Measurements from ENCODE around the gene LRCH4.

LRCH4 gene

GRCh38 chr7:100580466-100581283, 5.3 kb downstream of the LRCH4 start:
- DNase-seq (ENCODE audit: low read depth), result no peak
- TF ChIP-seq, protein P1, sequence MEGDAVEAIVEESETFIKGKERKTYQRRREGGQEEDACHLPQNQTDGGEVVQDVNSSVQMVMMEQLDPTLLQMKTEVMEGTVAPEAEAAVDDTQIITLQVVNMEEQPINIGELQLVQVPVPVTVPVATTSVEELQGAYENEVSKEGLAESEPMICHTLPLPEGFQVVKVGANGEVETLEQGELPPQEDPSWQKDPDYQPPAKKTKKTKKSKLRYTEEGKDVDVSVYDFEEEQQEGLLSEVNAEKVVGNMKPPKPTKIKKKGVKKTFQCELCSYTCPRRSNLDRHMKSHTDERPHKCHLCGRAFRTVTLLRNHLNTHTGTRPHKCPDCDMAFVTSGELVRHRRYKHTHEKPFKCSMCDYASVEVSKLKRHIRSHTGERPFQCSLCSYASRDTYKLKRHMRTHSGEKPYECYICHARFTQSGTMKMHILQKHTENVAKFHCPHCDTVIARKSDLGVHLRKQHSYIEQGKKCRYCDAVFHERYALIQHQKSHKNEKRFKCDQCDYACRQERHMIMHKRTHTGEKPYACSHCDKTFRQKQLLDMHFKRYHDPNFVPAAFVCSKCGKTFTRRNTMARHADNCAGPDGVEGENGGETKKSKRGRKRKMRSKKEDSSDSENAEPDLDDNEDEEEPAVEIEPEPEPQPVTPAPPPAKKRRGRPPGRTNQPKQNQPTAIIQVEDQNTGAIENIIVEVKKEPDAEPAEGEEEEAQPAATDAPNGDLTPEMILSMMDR (IDR thresholded peaks at IDR 0.05; ENCODE audit: low read depth, low read length), result no peak
- TF ChIP-seq MYC (IDR thresholded peaks at IDR 0.05; ENCODE audit: low read depth, low read length) (no peak), POLR2A (IDR thresholded peaks at IDR 0.05; ENCODE audit: extremely low read depth, insufficient read length) (no peak)
- TF ChIP-seq, protein P2, sequence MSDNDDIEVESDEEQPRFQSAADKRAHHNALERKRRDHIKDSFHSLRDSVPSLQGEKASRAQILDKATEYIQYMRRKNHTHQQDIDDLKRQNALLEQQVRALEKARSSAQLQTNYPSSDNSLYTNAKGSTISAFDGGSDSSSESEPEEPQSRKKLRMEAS (IDR thresholded peaks at IDR 0.05; ENCODE audit: low read depth, low read length), result no peak
- H3K4me3 ChIP-seq (ENCODE audit: low read depth, low read length), result no peak overlapping the region

- H3K4me3 ChIP-seq (ENCODE audit: low read depth, low read length), result no peak overlapping the region
- TF ChIP-seq, protein P1 (IDR thresholded peaks at IDR 0.05; ENCODE audit: low read depth, low read length), result no peak
- TF ChIP-seq MYC (IDR thresholded peaks at IDR 0.05; ENCODE audit: low read depth, low read length) (no peak), POLR2A (IDR thresholded peaks at IDR 0.05; ENCODE audit: extremely low read depth, insufficient read length) (no peak)
- TF ChIP-seq, protein P2 (IDR thresholded peaks at IDR 0.05; ENCODE audit: low read depth, low read length), result no peak
- no peak for DNase-seq (ENCODE audit: low read depth)
These were observed 7.4 kb downstream of the LRCH4 start for GRCh38 chr7:100578246-100579183.

DNA sequence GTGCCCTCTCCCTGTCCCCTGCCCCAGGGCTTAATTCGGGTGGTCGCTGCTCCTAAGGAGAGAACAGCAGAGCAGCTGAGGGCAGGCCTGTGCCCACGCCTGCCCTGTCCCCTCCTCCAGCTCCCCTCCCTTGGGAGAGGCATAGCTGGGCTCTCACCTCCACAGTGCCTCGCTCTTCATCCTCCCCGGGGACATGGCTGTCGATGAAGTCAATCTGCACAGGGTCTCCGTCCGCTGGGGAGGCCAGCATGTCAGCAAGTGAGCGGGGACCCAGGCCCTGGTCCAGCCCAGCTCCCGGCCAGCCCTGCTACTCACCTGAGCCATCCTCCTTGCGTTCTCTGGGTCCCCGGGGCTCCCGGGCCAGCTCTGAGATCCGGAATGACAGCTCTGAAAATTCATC, 8.4 kb downstream of the LRCH4 start:
- TF ChIP-seq, protein P2 (IDR thresholded peaks at IDR 0.05; ENCODE audit: low read depth, low read length), result no peak
- TF ChIP-seq, protein P1 (IDR thresholded peaks at IDR 0.05; ENCODE audit: low read depth, low read length), result no peak
- TF ChIP-seq POLR2A (IDR thresholded peaks at IDR 0.05; ENCODE audit: extremely low read depth, insufficient read length) (no peak), MYC (IDR thresholded peaks at IDR 0.05; ENCODE audit: low read depth, low read length) (no peak)
- DNase-seq (ENCODE audit: low read depth), result no peak
- no peak overlapping the region for H3K4me3 ChIP-seq (ENCODE audit: low read depth, low read length)

DNA sequence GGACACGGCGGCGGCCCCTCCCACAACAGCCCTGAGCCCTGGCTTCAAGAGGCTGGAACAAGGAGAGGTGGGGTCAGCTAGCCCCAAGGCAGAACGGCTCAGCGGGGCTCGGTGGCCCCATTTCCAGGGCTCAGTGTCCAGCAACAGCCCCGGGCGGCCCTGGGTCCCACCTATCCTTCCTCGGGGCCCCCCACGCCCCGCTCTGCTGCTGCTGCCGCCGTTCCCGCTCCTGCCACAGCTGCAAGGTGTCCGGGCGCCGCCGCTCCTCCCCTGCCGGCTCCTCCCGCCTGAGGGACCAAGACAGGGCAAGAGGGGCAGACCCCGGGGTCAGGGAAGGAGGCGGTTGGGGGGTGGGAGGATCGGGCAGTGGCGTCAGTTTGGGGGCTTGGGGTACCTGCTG, 8.8 kb downstream of the LRCH4 start:
- TF ChIP-seq, protein P1 (IDR thresholded peaks at IDR 0.05; ENCODE audit: low read depth, low read length), result no peak
- TF ChIP-seq, protein P2 (IDR thresholded peaks at IDR 0.05; ENCODE audit: low read depth, low read length), result no peak
- no peak for DNase-seq (ENCODE audit: low read depth)
- H3K4me3 ChIP-seq (ENCODE audit: low read depth, low read length), result no peak overlapping the region

GRCh38 chr7:100576384-100576993, 9.4 kb downstream of the LRCH4 start:
- no peak for DNase-seq (ENCODE audit: low read depth)
- TF ChIP-seq, protein P2 (IDR thresholded peaks at IDR 0.05; ENCODE audit: low read depth, low read length), result no peak
- no peak overlapping the region for H3K4me3 ChIP-seq (ENCODE audit: low read depth, low read length)
